Testis (tissue), 2 donors: ENCODE measurements around the gene MAP7.

Experiments used
- POLR2A ChIP-seq: fragments of 450-650 bp; IDR thresholded peaks from one replicate; pipeline ENCODE4 v1.6.1; 2017; ENCODE audit warnings: antibody characterized with exemption, mild to moderate bottlenecking, moderate library complexity
- TF ChIP-seq, protein P1 (sequence below), 3 experiments: fragments of 450-650 bp in 2 of 3; fragments of 200-600 bp in 1 of 3; sonication (generic) in 1 of 3; IDR thresholded peaks; one replicate each; pipeline ENCODE4 v1.5.1; 2016 to 2019; ENCODE audit warnings: antibody characterized with exemption in 3 of 3, mild to moderate bottlenecking in 2 of 3, moderate library complexity in 1 of 3

DNA sequence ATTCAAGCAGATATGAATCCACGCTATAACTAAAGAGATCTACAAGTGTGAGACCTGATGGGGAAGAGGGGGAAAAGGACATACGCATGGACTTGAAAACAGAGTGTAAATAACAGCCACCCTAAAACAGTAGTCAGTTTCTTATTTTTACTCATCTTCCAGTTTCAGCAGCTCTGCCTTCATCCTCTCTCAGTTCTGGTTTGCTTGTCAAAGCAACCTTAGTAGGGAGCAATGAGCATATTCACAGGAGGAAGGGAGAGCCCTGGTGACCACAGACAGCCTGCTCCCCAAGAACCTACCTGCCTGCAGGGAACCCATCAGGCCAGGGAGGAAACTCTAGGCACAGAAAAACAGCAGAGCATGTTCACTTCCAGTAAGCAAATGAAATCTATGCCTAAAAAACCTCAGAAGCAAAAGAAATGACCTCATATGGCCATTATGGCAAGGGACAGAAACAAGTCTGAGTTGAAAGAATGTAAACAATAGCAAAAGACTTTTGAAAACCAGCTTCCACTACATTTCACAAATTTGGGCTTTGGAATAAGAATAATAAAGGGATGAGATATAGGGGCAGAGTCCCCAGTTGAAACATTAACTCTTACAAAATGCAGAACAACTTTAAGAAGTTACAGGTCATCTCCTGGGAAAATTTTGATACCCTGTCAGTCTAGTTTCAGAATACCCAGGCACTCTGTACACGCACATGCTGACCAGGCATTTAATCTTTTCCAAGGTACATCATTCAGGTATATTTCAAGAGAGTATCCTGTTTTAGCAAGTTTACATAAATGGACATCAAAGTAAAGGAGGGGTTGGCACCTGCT lies 139.8 kb downstream of the MAP7 start:
- TF ChIP-seq, protein P1, sequence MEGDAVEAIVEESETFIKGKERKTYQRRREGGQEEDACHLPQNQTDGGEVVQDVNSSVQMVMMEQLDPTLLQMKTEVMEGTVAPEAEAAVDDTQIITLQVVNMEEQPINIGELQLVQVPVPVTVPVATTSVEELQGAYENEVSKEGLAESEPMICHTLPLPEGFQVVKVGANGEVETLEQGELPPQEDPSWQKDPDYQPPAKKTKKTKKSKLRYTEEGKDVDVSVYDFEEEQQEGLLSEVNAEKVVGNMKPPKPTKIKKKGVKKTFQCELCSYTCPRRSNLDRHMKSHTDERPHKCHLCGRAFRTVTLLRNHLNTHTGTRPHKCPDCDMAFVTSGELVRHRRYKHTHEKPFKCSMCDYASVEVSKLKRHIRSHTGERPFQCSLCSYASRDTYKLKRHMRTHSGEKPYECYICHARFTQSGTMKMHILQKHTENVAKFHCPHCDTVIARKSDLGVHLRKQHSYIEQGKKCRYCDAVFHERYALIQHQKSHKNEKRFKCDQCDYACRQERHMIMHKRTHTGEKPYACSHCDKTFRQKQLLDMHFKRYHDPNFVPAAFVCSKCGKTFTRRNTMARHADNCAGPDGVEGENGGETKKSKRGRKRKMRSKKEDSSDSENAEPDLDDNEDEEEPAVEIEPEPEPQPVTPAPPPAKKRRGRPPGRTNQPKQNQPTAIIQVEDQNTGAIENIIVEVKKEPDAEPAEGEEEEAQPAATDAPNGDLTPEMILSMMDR (IDR thresholded peaks at IDR 0.05): no peak
- no peak for TF ChIP-seq POLR2A
